ENCODE results near the gene TSHZ1.

The TSHZ1 gene

DNA sequence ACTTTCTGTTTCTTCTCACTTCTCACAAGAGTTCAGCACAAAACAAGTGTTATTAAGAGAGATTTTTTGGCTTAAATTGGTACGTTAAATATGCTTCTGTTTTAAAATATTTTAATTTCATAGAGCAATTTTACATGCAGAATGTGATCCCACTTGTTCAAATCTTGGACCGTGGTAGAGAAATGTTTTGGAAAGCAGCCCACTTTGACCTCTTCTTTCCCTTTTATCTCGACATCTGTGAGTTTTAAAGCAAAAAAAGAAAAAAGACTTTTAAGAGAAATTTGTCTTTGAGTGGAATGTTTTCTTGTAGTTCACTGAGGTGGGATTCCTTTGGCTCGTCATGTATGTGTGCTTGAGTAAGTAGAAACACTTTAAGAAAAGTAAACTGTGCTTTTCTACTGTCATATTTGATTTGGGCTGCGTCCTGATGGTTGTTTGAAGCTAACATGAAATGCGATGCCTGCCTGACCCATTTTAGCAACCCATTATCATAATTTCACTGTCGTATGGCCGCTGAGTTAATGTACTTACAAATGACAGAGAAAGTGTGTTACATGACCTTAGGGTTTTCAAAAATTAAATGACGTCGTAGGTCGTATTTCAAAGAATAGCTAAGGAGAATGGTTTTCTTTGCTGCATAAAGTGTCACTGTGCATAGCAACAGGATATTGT lies 54.5 kb downstream of the TSHZ1 start:
- no peak overlapping the region for H3K4me3 ChIP-seq (ENCODE audit: low read depth, low read length)
- in situ Hi-C loops (cut with HindIII; ENCODE audit: low sequenced_read_pairs): no loop called here
- TF ChIP-seq, protein P1, sequence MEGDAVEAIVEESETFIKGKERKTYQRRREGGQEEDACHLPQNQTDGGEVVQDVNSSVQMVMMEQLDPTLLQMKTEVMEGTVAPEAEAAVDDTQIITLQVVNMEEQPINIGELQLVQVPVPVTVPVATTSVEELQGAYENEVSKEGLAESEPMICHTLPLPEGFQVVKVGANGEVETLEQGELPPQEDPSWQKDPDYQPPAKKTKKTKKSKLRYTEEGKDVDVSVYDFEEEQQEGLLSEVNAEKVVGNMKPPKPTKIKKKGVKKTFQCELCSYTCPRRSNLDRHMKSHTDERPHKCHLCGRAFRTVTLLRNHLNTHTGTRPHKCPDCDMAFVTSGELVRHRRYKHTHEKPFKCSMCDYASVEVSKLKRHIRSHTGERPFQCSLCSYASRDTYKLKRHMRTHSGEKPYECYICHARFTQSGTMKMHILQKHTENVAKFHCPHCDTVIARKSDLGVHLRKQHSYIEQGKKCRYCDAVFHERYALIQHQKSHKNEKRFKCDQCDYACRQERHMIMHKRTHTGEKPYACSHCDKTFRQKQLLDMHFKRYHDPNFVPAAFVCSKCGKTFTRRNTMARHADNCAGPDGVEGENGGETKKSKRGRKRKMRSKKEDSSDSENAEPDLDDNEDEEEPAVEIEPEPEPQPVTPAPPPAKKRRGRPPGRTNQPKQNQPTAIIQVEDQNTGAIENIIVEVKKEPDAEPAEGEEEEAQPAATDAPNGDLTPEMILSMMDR (IDR thresholded peaks at IDR 0.05; ENCODE audit: low read depth, low read length, missing control alignments): no peak
- DNase-seq (ENCODE audit: low read depth): no peak

DNA sequence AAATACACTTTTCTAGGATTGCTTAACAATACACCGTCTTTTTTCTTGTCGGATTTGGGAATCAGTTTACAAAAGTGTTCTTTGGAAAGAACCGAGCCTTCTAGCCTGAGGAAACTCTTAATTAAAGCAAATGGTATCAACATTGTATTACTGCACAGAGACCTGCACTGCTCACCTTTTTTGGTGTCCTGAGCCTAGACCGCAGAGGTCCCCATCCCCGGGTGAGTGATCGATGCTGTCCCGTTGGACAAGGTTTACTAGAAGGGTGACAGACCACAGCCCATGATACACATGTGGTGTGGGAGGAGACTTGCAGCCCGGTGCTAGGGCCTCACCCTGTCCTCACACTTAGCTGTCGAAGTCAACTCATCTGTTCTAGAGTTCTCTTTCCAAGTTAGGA lies 55.3 kb downstream of the TSHZ1 start:
- no peak for DNase-seq (ENCODE audit: low read depth)
- no peak overlapping the region for H3K4me3 ChIP-seq (ENCODE audit: low read depth, low read length)
- TF ChIP-seq, protein P1 (IDR thresholded peaks at IDR 0.05; ENCODE audit: low read depth, low read length, missing control alignments): no peak
- in situ Hi-C loops (cut with HindIII; ENCODE audit: low sequenced_read_pairs): no loop called here

DNA sequence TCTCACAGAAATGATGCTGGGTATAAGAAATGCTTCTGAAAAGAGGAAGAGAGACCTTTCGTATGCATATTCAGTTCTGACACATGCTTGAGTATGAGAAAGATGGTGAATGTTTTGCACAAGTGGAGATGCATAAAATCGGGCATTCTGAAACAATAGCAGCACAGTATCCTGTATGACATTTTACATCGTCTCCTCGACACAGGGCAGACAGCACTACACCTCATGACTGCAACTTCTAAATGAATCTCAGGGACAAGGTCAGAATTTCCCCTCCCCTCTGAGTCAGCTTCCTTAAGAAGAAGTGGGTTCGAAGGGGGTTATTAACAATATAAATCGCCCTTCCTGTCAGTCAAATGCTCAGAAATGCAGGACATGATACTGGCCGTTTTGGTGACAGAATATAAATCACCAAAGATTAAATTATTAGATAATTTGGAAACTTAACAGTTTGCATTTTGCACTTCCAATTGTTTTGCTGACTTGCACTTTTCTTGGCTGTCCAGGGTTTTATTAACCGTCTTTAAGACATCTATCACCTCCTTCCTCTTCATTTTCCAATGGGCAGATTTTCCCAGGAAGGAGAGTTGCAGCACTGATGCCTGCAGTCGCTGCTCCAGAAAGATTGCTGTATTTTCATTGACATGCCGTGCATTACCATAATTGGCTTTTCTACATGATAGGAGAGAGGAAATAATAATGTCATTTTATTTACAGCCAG lies 57.2 kb downstream of the TSHZ1 start:
- no peak overlapping the region for H3K4me3 ChIP-seq (ENCODE audit: low read depth, low read length)
- TF ChIP-seq, protein P1 (IDR thresholded peaks at IDR 0.05; ENCODE audit: low read depth, low read length, missing control alignments): no peak
- DNase-seq (ENCODE audit: low read depth): no peak
- in situ Hi-C loops (cut with HindIII; ENCODE audit: low sequenced_read_pairs): no loop called here

DNA sequence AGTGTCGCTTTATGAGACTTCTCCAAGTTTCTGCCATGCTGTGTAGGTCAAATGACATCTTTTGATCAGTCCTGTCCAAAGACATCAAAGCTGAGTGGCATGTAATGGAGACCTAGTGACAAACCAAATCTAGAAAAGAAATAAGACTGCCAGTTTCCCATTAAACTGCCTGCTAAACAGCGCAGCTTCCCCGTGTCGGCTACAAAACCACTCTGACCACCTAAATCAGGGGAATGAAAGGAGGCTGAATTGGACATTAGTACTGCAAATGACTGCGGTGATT lies 57.7 kb downstream of the TSHZ1 start:
- in situ Hi-C loops (cut with HindIII; ENCODE audit: low sequenced_read_pairs): no loop called here
- H3K4me3 ChIP-seq (ENCODE audit: low read depth, low read length): no peak overlapping the region

DNA sequence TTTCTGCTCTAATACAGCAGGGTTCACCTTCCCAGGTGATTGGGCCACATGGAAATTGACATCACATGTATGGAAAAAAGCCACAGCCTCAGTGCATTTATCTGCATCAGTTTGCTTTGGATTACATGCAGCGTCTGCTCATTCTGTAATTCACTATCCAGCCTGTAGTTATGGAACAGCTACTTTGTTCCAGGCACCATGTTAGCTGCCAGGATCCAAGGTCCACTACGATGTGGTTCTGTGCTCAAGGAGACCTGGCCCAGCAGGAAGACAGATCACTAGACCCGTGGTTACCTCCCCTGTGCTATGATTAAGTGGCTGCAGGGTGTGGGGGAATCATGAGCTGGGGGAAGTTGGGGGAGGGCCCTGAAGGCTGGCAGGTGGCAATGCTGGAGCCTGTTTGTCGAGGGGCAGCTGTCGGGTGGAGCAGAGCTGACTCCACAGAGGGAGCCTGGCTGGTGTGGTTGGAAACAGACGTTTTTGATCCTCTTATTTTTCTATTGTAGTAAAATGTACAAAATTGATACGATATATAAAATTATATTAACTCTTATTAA lies 58.6 kb downstream of the TSHZ1 start:
- TF ChIP-seq, protein P1 (IDR thresholded peaks at IDR 0.05; ENCODE audit: low read depth, low read length, missing control alignments): no peak
- DNase-seq (ENCODE audit: low read depth): no peak
- in situ Hi-C loops (cut with HindIII; ENCODE audit: low sequenced_read_pairs): no loop called here
- H3K4me3 ChIP-seq (ENCODE audit: low read depth, low read length): no peak overlapping the region

More for the DNA sequence above, 57.7 kb downstream of the TSHZ1 start:
- DNase-seq (ENCODE audit: low read depth): no peak
- TF ChIP-seq, protein P1 (IDR thresholded peaks at IDR 0.05; ENCODE audit: low read depth, low read length, missing control alignments): no peak

DNA sequence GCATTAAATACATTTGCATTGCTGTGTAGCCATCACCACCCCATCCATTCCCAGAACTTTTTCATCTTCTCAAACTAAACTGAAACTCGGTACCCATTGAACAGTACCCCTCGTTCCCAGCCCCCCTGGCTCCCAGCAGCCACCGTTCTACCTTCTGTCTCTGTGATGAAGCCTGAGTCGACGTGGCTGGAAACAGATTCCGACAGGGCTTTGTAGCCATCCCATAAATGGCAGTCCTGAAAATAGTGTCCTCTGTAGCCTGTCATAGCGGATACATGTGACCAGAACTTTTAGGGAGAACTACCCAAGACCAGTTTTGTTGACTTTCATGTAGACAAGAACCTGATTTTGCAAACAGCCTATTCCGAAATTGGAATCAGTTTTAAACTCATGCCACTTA lies 59.1 kb downstream of the TSHZ1 start:
- H3K4me3 ChIP-seq (ENCODE audit: low read depth, low read length): no peak overlapping the region
- DNase-seq (ENCODE audit: low read depth): no peak
- TF ChIP-seq, protein P1 (IDR thresholded peaks at IDR 0.05; ENCODE audit: low read depth, low read length, missing control alignments): no peak
- in situ Hi-C loops (cut with HindIII; ENCODE audit: low sequenced_read_pairs): no loop called here
